Measurements from ENCODE around the gene FADS6.
"Not testable (repeated sequence)": the region's sequence is repeated elsewhere in the genome, so short reads cannot be mapped to it uniquely, and the experiment has no call there.

FADS6 gene

DNA sequence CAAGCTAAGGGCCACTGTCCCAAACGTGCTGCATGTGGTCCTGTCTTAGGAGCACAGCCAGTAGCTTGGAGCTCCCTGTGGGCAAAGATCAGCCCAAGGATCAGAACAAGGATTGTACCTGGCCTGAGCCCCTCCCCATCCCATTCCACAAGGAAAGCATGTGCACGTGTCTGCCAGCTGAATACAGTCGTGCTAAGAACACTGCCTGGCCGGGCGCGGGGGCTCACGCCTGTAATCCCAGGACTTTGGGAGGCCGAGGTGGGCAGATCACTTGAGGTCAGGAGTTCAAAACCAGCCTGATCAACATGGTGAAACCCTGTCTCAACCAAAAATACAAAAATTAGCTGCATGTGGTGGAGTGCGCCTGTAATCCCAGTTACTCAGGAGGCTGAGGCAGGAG is 23.4 kb downstream of the FADS6 start:
- DNase-seq (ENCODE audit: low read depth in 2 of 2) = not testable (repeated sequence)

DNA sequence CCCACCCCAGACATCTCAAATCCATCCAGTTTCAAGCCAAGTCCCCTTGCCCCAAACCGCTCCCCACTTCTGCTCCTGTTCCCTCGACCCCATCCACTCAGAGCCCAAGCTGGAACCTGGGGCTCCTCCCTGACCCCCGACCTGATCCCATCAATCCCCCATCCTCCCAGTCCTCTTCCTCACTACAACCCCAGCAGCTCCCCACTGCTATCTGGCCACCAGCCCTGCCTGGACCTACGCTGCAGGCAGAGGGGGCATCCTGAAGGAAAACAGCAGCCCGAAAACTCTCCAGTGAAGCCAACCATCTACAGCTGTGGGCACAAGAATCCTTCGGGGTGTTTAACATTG is 24.6 kb downstream of the FADS6 start:
- DNase-seq (ENCODE audit: low read depth in 2 of 2) = no peak

DNA sequence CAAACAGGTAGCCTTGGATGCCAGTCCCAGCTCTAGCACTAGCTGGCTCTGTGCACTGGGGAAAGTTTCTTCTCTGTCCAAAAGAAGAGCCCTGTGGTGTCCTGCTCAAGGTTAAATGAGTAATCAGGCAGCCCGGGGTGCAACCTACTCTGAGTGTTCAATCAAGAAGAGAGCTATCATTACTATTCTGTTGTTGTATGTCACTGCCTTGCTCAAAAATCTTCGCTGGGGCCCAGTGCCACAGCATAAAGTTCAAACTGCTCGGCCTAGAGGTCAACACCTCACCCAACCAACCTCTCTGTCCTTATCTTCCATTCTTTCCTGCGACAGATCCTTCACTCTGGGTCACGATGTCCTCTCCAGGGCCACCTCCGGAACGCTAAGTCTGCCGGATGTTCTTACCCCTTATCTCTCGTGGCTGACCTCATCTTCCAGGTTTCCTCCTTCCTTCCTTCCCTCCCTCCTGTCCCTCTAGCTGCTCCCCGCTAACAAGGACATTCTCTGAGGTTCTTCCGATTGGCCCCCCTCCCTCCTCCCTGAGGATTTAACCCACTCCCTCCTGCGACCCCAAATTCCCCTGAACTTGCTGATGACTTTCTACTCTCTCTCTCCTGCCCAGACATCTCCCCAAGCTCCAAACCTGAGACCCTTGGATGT is 25.1 kb downstream of the FADS6 start:
- DNase-seq (ENCODE audit: low read depth in 2 of 2) = no peak

DNA sequence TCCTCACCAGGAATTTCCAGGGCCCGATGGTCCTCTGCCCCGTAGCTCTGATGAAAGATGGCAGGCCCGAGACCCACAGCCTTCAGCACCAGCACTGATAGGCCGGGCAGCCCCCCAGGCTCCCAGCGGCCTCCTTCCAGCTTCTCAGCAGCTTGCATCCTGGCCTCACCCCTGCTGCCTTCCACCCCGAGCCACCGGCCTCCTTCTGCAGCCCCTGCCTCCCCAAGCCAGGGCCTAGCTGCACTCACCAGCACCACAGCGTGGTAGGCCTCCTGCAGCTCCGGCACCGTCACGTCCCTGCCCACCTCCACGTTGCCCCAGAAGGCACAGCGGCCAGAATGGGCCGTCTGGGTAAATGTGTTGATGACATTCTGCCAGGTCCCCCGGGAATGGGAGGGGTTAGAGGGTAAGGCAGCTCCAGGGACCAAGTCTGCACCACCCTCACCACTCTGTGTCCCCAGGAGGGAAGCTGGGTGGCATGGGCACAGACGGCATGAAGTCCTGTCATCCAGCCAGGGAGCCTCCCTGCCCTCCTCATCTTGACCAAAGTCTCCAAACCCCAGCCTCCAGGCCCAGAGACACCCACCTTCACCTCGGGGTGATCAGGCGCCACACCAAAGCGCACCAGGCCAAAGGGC is 27.1 kb downstream of the FADS6 start:
- DNase-seq (ENCODE audit: low read depth in 2 of 2) = no peak

DNA sequence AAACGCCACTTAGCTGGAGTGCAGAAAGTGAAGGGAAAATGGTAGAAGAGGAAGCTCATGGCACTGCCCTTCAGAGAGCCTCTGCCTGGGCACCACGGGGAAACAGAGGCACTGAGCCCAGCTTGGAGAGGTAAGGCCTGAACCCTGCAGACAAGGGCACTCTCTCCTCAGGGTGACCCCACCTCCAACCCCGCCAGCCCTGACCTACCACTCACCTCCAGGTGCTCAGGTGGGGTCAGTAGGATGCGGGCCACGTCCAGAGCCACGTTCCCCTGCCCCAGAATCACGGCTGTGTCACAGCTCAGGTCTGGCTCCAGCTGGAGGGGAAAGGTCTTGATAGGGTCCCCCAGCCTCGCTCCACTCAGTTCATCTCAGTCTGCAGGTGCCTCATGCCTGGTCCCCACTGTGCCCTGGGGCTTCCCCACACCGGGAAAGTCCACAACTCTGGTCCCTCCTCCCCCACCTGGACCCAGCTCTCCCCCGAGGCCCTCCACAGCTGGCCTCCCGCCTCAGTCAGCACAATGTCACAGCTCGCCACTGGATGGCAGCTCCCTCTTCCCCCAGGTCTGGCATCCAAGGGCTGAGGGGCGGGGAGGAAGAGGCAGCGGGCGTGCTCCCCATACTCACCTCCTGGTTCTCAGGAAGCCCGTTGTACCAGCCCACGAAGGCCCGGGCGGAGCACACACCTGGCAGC is 27.8 kb downstream of the FADS6 start:
- no peak for DNase-seq (ENCODE audit: low read depth in 2 of 2)

DNA sequence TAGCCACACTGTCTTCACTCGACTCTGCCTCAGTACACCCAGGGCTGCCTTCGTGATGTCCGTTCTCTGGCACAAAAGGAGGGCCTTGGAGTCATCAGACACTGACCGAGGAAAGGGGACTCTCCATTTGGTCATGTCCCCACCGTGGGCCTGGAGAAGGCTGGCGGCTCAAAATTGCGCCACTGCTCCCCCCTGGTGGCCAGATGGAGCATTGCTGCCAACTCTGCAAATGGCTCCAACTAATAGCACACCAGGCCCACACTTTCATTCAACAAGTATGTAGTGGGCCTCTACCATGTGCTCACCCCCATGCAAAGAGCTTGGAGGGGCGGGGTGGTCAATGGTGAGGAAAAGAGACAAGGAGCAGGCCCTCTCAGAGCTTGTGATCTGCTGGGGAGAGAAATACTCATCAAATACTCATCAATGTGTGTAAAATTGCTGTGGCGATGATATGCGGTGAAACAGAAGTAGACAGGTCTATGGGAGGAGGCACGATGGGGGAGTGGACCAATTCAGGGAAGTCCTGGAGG is 28.5 kb downstream of the FADS6 start:
- peak; percentile 37 to 55 for DNase-seq (ENCODE audit: low read depth in 2 of 2)

DNA sequence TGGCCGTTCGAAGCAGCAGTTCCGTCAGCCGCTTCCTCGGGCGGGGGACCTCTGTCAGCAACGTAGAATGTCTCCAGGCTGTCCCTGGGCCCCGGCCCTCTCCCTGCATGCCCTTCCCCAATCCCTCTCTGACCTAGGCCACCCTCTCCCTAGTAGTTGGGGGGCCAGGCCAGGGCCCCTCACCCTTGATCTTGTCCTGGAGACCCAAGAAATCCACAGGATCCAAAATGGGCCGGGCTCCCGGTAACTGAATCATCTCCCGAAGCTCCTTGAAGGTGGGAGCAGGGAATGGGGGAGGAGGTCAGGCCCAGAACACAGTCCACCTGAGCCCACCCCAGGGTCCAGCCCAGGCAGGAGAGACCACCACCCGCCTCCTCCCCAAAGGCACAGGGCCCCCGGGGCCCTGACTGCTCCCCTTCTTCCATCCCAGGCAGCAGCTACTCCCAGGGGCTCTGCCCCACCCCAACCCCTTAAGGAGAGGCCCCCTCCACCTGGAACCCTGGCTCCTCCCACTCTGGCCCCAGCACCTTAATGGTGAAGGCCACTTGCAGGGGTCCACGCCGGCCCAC is 29.1 kb downstream of the FADS6 start:
- DNase-seq (ENCODE audit: low read depth in 2 of 2) = no peak

DNA sequence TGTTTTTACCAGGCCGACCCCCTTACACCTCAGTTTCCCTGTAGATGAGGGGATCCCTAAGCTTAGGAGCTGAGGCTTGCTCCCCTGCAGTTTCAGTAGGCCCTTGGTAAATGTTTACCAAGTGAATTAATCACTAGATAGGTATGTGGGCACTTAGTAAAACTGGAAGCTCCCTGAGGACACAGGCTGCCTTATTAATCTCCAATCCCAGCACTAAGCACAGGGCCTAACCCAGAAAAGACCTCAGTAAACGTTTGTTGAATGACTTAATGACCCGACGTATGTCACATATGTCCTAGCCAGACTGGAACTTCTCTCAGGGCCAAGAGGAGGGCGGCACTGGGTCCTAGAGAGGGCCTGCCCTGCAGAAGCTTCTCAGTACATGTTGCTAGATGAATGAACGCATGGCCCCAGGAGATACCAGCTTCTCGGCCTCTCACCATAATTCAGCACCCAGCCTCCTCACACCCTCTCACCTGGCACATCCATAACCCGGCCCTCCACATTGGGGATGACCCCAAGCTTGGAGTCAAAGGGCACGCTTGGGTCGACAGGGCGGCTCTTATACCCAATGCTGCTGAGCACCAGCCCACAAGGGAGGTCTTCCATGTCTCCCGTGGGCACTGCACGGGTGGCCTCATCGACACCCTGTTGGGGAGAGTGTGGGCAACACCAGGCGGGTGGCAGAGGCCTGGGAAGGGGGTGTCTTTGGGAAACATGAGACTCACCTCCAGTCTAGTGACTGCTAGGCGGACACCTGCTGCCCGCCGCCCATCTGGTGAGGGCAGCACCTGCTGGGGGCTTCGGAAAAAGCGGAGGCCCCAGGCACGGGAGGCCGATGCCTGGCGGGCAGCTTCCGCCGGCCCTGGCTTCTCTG is 29.8 kb downstream of the FADS6 start:
- no peak for DNase-seq (ENCODE audit: low read depth in 2 of 2)

DNA sequence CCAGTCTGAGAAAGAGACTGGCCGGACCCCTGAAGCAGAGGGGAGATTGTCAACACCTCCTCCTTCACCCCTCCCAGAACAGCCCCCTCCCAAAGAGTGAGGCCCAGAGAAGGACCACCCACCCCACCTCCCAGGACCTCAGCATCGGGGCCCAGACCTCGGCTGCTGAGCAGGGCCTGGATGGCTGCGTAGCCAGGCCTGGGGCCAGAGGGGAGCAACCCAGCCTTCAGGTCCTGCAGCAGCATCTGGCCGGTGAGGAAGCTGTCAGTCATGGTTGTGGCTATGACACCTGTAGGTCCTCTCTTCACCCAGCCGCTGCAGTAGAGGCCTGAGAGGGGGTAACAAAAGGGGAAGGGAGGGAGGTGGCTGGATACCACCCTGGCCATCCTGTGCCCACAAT is 30.5 kb downstream of the FADS6 start:
- no peak for DNase-seq (ENCODE audit: low read depth in 2 of 2)

DNA sequence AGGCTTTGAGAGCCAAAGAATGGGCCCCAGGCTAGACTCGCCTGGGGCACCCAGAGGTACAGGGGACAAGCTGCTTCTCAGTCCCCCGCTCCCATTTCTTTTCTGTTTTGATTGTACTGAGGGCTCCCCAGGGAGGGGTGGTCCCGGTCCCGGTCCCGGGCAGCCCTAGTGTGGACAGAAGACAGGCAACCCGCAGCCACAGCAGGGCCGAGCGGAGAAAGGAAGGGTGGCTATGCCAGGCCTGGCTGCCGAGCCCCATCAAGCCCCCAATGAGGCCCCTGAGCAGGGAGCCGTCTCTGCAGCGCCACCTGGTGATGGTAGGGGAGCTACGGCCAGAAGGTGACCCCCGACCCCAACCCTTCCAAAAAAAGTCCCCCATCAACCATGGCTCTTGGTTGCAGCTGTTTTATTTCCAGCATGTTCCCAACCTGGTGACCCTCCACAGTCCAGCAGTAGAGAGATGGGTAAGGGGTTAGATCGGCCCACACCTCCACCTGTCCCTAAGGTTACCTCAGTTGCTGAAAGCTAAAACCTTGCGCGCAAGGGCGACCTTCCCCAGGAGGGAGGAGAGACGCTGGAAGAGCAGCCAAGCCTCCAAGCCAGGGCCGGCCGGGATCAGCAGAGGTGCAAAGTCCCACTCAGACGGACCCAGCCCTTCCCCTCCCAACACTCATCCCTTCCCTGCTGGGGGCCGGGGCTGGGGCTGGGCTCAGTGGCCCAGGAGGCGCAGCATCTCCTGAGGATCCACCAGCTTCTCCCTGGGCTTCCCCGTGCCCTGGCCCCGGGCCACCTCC is 31.1 kb downstream of the FADS6 start:
- DNase-seq (ENCODE audit: low read depth in 2 of 2) = peak; percentile 14 to 52

DNA sequence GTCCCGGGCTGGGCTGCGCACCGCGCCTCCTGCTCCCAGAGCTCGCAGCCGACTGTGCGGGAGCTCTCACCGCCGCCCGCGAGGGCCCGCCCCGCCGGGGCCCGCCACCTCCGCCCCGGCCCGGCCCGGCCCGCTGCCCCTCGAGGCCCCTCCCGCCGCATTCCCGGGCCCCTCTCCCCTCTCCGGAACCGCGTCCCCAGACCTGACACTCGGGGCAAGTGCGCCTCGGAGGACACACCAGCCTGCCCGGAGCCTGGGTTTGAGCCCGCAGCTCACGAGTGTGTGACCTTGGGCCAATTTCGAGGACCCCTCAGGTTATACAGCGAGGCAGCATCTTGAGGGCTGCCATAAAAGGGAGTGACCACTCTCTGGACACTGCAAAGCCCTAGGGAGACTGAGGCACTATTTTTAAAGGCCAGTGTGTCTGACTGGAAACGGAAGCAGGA is 31.7 kb downstream of the FADS6 start:
- no peak for DNase-seq (ENCODE audit: low read depth in 2 of 2)

DNA sequence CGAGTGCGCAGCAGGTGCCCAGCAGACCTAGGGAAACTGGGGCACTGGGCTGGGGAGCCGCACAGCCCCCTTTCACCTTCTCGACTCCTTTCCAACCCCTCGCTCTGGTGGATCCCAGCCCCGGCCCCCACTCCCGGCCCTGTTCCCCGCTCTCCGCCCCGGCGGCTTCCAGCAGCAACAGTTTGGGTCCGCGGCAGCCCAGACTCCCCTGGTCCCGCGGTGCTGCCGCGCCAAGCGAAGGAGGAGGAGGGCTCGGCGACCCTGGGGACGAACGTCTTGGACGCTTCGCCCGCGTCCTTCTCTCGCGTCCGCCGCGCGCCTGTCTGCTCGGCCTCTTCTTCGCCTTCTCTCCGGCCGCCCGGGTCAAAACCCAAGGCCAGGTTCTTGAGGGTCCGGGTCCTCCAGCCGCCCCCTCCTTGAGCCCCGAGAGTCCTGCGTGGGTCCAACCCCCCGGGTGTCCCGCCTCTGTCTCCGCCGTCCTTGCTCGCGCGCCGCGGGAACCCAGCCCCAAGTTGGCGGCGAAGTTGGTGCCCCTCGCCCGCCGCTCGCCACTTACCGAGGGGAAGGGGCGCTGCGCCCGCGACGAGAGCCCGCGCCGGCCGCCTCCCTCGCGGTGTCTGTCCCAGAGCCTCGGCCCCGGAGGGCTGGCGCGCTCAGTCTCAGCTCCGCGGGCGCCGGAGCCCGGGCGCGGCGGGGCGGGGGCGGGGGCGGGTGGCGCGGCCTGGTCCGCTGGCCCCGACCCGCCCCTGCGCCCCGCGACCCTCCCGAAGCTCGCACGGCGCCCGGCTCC is 32.4 kb downstream of the FADS6 start:
- DNase-seq (ENCODE audit: low read depth in 2 of 2) = no peak

DNA sequence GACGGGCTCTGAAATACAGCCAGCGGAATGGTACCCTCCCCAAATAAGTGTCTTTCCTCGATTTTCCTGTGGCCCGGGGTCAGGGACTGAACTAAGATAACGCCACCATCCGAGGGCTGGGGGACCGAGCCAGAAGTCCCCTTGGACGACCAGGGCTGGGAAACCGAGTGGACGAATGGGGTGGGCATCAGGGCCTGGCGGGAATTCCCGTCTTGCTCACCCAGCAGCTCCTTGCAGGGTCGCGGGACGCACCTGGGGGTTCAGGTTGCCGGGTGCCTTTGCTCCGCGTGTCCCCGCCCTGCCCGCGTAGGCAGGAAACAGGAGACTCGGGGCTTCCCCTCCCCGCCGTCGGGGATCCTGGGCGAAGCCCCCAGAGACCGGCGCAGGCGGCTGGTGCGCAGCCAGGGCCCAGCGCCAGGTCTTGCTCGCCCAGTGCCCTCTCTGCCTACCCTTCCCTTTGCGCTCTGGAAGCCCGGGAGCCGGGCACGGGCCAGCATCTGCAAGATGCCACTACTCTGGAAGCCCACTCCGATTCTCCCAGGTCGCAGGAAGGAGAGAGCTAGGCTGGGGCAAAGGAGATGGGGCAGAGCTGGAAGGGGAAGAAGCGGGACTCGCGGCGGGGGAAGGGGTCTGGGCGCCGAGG is 33.1 kb downstream of the FADS6 start:
- DNase-seq (ENCODE audit: low read depth in 2 of 2) = no peak

DNA sequence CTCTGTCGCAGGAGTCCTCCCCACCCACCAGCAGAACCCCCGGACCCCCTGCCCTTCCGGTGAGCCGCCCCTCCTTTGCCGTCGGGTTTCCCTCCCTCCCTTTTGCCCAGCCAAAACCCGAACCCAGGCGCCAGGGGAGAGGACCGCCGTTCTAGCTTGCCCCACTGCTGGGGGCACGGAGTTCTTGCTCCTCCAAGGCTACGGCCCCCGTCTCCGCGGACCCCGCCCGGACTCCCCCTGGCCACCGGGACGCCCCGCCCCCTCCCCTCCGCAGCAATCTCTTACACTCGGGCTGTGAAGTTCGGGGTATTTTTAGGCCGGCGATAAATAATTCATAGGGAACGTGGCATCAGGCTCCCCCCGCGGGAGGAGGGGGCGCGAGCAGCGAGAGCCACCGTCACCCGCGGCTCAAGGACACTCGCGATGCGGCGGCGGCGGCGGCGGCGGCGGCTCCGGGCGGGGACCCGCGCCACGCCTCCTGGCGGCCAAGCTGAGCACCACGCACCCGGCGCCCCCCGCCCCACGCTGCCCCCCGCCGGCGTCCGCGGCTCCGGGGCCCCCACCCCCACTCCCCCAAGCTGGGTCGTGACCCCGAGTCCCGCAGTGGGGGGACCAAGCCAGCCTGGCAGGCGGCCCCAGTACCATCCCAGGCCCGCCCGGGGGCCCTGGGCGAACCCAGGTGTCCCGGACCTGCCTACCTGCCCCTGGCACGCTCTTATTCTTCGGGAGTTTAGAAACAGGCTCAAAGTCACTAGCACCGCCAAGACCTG is 33.8 kb downstream of the FADS6 start, which contains the start of gene GRIN2C:
GRIN2C (minus strand) TSS at position 427 of the 770 bp plus-strand sequence. CDS start 4,793 bp downstream, outside the sequence.
- no peak for DNase-seq (ENCODE audit: low read depth in 2 of 2)

DNA sequence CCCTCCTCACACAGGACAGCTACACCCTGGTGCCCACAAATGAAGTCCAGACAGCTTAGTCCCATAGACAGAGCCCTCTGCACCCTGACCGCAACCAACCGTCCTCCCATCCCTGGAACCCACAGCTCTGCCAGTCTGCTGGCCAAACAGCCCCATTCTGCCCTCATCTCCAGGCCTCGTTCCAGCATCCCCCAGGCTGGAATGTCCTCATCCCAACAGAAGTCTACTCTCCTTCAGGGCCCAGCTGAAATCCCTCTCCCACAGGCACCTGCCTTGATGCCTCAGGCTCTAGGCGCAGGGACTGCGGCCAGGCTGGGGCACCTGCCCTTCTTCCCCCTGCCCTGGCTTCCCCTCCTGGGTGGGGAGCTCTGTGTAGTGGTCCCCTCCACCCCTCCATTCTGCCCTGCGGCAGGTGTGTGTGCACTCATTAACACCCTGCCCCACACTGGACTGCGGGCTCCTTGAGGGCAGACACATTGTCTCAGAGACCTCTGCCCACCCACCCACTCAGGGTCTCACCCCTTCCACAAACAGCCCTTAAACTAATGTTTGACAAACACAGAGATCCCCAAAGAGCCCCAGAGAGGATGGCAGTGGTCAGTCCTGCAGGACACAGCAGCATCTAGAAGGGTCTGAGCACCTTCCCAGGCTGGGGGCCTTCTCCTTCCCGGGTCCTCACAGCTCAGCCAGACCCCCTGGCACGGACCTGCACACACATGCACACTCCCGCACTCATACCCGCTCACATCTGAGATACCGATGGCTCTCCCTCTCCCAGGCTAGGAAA is 34.6 kb downstream of the FADS6 start:
- DNase-seq (ENCODE audit: low read depth in 2 of 2) = no peak

DNA sequence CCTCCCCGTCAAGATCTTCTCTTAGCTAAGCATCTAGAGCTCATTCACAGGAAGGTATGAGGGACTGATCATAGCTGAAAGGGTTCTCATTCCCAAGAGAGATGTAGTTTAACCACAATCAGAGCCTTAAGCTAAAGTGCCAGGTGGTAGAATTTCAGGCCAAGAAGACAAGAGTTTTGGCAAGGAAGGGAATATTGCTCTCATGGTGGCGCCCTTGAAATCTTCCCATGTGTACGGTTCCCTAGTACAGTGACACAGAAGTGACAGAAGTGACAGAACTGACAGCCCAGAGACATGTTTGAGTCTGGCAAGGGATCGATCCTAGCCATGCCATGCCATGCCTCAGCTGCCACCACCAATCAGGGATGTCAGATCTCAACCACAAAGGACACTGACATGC is 36.2 kb downstream of the FADS6 start:
- no peak for DNase-seq (ENCODE audit: low read depth in 2 of 2)

DNA sequence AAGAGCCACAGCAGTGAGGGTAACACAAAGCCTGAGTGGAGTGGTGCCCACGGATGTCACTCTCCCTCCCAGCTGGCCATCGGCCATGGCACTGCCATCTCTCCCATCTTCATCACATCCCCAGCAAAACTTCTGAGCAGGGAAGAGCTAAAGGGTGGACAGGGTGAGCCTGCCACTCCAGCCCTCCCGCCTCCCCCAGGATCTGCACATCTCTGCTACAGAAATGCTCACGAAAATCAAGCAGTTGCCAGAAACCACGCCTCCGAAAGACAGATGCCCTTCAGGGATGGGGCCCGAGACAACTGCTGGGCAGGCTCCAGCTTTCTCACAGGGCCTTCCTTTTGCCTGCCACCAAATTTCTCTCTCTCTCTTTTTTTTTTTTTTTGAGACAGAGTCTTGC is 37.3 kb downstream of the FADS6 start:
- no peak for DNase-seq (ENCODE audit: low read depth in 2 of 2)

DNA sequence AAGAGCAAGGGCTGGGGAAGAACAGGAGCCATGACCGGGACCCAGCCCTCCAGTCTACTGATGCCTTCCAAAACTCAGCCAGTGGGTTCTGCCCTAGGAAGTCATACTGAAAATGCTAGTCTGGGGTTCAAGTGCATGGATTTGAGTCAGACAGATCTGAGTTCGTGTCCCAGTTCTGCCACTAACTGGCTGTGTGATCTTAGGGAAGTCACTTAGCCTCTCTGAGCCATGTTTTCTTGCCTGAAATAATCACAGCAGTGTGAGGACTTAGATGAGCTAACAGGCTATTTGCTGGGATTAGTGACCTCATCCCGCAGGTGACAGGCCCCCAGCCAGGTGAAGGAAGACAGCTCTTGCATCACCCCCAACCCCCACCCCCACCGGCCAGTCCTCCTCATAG is 38.1 kb downstream of the FADS6 start:
- no peak for DNase-seq (ENCODE audit: low read depth in 2 of 2)
